SHP77 (cell line): Measurements from ENCODE around the gene AURKAIP1.

Experiments used
- DNase-seq, 2 experiments: peaks; one replicate each; lab custom pipeline; 2025; lab: John Stamatoyannopoulos, UW

Gene AURKAIP1

DNA sequence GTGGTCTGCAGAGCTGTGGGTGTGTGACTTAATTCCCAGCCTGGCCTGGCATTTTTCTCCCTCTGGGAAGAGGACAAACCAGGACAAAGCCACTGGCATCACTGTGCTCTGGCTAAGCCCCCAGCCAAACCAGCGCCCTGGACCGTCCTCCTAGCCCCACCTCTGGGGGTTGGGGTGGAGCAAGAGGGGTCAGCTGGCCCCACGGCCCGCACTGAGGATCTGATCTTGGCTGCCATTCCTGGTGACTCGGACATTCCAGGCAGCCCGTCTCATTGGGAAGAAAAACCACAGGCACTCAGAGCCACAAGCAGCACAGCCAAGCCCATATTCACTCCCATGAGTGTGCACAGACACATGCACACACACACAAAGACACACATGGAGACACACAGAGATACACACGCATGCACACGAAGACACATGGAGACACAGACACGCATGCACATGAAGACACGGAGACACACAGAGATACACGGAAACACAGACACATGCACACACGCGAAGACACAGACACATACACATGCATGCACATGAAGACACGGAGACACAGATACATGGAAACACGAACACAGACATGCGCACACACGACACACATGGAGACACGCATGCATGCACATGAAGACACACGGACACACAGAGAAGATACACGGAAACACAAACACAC lies 14.4 kb downstream of the AURKAIP1 start:
- no peak for DNase-seq

GRCh38 chr1:1359664-1360468 lies 15.1 kb downstream of the AURKAIP1 start:
- no peak for DNase-seq

DNA sequence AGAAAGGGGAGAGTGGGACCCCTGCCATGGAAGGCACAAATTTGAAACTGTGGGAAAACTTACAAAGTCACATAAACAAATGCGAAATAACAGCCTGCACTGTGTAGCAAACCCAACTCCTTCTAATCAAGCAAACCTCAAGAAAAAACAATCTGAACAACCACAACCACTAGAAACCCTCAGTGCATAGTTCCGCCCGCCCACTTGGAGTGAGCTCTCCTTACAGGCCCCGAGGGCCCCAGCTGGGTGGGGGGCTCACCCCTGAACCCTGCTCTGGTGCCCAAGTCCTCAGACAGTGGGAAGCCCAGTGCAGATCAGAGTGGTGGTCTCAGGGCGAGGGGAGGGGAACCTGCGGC lies 15.7 kb downstream of the AURKAIP1 start:
- DNase-seq, result no peak

DNA sequence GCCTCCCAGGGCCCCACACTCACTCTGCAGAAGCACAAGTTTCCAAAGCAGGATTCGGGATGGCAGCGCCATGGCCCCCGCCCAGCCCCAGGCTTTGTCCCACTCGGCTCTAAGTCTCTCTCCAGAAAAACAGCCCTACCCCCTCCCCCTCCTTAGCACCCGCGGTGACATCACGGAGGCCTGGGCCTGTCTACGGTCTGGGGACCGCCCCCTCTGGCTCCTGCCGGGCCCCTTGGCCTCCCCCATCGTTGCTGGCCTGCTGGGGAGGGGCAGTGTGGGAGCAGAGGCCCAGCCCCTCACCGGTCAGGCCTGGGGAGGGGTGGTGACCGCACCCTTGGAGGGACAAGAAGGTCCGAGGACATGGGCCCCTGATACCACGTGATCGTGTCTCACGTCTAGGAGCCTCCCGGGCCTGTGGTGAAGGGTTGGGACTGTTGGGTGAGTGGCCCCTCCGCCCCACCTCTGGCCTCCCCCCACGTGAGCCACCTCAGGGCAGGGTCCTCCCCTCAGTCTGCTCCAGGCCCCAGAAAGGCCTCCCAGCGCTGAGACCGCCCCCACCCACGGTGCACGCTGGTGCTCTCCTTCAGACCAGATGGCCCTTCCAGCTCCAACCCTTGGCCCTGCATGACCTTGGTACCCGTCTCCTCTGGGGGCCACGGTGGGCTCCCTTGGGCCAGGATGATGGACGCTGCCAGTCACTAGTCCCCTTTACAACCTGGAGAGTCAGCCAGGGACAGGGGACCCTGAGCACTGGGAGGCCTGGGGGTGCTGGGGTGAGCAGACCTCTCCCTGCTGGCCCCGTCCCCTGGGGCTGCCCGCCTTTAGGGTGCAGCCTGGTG lies 16.4 kb downstream of the AURKAIP1 start, which contains the start of gene MXRA8:
MXRA8 (minus strand) TSS at position 123 of the 839 bp plus-strand sequence; CDS start at position 72, 51 bp downstream.
- no peak for DNase-seq

- no peak for DNase-seq
Observed at GRCh38 chr1:1357871-1358432, 17.1 kb downstream of the AURKAIP1 start.

GRCh38 chr1:1356796-1357401 lies 18.1 kb downstream of the AURKAIP1 start:
- DNase-seq, result no peak

DNA sequence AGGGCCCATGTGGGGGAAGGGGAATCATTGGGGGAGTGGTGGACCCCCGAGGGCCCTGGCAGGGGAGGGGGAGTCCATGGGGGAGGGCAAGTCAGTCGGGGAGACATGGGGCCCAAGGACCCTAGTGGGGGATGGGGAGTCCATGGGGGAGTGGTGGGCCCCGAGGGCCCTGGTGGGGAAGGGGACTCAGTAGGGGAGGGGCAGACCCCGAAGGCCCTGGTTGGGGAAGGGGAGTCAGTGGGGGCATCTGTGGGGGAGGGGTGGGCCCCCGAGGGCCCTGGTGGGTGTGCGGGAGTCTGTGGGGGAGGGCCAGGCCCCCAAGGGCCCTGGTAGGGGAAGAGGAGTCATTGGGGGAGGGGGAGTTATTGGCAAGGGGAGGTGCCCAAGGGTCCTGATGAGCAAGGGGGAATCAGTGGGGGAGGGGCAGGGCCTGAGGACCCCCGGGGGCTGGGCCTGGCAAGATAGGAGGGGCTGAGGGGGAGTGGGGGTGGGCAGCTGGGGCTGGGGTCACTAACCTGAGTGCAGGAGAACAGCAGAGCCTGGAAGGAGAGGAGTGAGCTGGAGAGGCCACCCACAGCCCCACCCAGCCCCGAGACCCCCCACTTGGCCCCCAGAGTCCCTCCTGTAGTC lies 18.7 kb downstream of the AURKAIP1 start:
- no peak for DNase-seq

- DNase-seq, result no peak
Observed at GRCh38 chr1:1355416-1355815, 19.6 kb downstream of the AURKAIP1 start.

GRCh38 chr1:1354271-1355247 lies 20.4 kb downstream of the AURKAIP1 start:
- DNase-seq, result no peak

- no peak for DNase-seq
Observed at GRCh38 chr1:1353389-1354151, 21.4 kb downstream of the AURKAIP1 start.

GRCh38 chr1:1352786-1353388 lies 22.1 kb downstream of the AURKAIP1 start:
- no peak for DNase-seq

- DNase-seq, result no peak
Observed at GRCh38 chr1:1351511-1352427, 23.2 kb downstream of the AURKAIP1 start.

DNA sequence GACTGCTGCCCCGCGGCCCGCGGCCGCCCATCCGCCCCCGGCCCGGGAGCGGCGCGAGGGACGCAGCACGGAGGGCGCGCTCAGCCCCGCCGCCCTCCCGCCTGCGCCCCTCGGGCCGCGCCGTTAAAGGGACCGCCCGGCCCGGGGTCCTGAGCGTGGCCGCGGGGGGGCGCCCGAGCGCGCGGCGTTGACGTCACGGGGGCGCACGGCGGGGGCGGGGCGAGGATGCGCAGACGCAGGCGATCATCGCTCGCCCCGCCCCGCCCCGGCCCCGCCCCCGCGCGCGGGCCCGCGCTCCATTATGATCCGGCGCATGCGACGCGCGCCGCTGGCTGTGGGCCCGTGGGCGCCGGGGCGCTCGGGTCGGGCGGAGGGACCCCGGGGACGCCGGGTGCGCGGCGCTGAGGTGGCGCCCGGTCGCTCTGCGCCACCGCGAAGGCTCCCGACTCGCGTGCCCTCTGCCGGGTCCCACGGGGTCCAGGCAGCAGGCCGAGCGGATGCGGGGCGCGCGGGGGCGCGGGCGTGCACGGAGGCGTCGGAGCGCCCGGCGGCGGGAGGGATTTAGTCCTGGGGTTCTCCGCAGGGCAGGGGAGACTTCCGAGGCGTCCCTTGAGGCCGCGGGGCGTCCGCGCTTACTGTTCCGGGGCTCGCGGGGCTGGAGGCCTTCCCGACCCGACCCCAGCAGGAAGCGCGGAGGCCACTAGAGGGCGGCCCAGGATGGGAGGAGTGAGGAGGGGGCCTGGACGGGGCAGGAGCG lies 25.6 kb downstream of the AURKAIP1 start, which contains the start of gene DVL1:
DVL1 (minus strand) TSS at position 163 of the 757 bp plus-strand sequence. CDS start 353 bp downstream, outside the sequence.
- DNase-seq, result no peak

GRCh38 chr1:1348420-1349255 lies 26.4 kb downstream of the AURKAIP1 start:
- no peak for DNase-seq

DNA sequence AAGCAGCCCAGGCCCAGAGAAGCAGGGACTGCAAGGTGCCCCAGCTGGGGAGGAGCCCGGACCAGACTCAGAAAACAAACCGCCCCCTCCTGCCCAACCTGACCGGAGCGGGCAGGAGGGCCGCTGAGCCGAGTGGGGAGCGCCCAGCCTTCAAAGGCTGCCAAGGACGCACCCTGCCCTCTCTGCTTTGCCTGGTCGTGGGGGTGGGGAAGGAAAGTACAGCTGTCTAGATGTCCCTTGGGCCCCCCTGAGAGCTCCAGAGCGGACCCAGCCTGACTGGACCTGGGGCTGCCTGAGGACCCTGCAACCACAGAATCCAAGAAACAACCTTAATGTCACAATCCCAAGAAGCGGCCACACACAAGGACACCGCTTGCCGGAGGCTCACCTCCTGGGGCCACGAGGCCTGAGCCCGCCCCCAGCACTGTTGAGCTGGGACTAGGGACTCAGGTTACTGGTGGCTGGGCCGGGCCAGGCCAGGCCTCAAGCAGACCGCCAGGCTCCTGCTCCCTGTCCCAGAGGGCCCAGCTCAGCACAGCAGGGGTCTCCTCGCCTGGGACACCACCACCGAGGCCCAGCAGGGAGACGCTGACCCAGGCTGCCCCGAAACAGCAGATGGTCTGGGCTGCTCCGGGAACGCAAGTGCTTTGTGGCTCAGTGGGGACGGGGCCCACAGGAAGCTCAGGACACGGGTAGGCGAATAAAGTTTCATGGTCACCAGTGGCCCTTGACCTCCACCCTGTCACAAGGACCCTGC lies 27.2 kb downstream of the AURKAIP1 start:
- DNase-seq, result no peak
